DMS79 treated with DMSO at 0.1 percent for 48 hours (cell line): ENCODE data around the gene PKNOX2.
A peak's percentile ranks its signal among the peaks of the same experiment; 100 is the strongest.

Experiments
- DNase-seq: peaks from one replicate; lab custom pipeline; 2025; lab: John Stamatoyannopoulos, UW

Gene PKNOX2

DNA sequence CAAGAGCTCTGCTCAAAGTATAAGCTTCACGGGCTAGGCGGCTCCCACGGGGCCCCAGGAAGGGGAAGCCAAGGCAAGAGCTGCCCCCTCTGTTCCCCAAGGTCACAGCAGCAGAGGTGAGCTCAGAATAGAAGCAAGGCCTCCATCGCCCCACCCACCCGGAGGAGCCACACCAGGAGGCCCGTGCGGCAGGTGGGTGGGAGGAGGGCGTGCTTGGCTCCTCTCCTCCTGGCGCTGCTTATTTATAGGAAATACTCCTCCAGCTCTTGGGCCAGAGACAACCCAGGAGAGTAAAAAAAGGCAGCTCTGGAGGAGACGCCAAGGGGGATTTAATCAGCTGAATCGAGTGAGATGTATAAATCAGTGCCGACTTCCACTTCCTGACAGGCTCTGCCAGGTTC lies 243.8 kb downstream of the PKNOX2 start:
- no peak for DNase-seq

DNA sequence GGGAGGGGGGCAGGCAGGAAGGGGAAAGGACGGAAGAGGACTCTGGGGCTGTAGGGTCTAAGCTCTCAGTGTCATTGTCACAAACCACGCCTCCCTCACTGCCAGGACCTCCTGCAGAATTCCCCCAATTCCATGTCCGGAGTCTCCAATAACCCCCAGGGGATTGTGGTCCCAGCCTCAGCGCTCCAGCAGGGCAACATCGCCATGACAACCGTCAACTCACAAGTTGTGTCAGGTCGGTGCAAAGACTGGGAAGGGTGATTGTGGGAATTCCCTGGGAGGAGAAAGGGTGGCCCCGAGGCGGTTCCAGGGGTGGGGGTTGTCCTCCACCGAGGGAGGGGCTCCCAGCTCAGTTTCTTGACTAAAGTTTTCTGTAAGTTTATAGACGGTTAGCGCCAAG lies 245.5 kb downstream of the PKNOX2 start:
- no peak for DNase-seq

DNA sequence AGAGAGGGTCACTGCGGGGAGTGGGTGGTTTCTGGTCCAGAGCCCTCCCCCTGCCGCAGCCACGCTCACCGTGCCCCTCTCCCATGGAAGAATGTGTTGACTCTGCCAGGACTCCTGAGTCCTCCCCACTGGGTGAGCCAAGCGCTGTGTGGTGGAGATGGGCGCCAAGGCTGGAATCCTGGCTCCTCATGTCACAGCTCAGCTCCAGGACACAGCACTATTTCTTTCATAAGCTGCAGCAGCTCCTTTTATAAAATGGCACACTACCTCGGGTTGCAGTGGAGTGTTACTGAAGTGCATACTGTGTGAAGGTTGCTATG lies 247.6 kb downstream of the PKNOX2 start:
- peak; percentile 31 for DNase-seq

DNA sequence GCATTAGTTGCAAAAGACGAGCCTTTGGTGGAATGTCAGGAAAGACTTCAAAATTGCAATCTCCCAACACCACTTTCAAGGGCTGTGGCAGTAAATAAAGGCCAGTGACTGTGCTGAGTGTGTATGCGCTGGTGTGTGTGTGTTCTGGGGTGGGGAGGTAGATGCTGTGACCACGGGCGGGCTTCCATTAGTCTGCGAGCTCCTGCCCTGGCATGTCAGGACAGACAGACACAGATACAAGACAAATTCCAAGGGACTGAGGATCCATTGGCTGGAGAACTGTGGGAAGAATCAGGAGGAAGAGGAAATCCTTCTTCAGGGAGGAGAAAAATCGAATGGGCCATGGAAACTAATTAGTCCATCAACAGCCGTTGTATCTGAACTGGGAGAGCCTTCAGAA lies 248.0 kb downstream of the PKNOX2 start:
- no peak for DNase-seq

DNA sequence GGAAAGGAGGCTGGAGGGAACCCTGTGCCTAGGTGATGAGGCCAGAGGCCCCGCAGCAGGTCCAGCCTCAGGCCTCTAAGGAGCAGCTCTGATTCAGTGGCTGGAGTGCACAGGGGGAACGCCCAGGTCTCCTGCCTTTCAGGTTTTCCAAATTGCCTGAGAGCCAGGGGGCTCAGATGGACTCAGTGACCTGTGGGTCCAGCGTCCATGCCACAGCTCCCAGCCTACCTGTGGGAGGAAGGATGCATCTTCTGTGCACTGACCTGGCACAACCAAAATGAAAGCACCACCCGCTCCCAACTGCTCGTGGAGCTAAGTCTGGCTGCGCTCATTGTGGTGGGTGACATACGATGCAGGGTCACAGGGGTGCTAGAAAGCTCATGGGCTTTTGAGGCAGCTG lies 248.7 kb downstream of the PKNOX2 start:
- DNase-seq, result no peak

DNA sequence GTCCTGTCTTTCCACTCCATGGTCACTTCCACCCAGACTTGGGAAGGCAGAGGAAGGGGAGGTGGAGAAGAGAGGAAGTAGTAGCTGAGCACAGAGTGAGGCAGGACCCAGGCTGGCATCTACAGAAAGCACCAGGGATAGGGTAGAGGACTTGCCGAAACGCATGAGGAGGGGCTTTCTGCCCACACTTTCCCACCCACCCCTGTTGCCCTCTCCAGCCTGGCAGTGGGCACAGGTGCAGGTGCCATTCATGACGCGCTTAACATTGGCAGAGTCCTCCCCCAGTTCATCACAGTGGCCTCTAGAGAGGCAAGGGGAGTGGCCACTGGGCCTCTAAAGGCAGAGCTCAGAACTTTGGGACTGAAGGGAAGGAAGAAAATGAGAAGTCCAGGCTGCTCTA lies 249.6 kb downstream of the PKNOX2 start:
- DNase-seq, result no peak

DNA sequence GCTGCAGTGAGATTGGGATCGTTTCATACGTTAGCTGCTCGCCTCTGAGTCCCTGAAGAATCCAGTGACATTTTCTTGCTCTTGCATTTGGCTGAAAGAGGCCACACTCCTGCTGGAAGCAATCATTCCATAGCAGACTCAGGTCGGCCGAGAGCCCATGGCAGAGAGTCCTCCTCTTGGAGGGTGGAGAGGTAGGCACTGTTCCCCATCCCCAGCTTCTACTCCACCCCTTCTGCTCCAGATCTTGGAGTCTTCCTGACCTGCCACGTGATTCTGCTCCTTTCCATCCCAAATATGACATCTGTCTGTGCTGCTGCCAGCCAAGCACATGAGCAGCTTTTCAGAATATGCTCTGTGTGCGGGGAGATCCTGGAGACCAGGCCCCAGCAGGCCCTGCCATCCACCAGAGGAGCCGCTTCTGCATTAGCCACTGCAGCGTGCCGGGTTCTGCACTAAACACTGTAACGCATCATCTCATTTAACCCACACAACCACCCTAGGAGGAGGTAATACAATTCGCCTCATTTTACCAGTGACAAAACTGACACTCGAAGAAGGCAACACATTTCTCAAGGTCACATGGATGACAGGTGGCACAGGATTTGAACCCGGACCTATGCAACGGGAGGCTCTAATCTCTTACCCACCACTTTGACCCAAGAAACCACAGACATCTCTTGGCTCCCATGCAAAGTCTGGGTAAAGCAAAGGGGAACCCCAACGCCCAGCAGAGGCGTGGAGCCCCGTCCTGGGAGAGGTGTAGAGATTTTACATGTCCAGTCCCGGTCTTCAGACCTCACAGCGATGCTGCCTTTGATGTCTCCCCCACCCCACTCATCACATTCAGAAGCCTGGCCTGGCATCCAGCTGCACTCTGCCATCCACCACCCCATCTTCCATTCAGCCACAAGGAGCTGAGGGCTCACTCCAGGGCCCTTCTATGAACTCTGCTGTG lies 252.7 kb downstream of the PKNOX2 start:
- no peak for DNase-seq

DNA sequence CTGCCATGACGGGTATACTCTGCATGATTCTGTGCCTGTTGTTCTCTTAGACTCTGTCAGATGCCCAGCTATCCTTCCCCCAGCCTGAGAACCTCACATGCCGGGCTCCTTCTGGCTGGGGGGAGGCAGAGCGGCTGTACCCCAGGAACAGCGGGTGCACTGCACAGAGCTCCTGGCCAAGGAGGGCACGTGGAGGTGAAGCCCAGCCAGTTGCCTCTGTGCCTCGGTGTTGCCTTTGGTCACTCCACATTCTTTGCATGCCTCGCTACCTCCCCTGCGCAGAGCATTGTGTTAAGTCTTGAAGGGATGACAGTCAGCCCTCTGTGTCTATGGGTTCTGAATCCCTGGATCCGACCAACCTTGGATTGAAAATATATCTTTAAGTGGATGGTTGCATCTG lies 253.8 kb downstream of the PKNOX2 start:
- no peak for DNase-seq

DNA sequence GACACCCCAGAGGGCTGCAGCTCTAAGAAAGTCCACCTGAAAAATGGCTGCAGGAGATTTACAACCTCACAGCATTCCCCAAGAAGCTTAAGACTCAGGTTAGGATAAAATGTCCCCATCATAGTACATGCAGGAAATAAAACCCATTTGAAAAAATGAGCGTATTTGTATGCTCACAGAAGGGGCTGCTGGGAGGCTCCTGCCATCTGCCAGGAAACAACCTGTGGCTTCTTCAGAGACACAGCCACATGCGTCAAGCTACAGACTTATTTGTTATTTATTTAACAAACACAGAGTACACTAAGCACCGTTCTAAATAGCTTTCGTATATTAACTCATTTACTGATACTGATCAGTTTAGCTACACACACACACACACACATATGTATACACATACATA lies 258.1 kb downstream of the PKNOX2 start:
- DNase-seq, result no peak

DNA sequence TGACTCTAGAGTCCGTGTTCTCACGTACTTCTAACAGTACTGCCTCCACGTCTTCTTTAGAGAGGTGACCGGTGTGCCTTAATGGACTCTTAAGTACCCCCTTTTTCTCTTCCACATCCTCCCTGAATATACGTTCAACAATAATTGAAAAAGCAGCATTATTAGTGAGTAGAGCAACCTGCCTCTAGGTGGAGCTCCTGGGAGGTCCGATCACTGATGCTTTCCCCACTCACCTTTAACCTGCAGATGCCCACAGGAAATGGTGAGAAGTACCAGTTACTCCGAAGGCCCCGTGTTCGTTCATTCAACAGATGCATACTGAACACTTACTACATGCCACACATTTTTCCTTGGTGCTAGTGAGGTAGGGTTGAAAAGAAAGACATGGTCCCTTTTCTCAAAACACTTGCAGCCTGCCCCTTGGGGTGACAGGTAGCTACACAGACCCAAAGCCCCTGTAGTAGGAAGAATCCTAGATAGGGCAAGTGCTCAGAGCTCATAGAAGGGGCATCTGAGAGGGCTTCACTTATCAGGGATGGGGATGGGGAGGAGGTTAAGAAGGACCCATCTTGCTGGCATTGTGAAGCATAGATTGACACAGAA lies 258.8 kb downstream of the PKNOX2 start:
- DNase-seq, result no peak

DNA sequence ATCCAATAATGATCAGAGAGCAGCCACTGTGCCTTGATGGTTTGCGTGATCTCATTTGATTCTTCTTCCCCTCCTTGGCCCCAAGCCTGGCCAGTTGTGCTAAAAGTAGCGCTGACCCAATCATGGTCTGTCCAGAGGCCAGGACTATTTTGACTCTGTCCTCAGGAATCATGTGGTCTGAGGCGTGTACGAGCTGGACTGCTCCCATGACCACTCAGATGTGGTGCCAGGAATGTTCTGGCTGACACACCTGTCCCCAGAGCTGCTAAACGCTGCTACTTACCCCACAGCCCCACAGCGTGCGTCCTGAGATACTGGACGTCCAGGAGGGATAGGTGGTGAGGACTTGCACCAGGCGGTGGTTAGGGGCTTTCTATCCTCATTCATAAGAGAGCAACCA lies 261.1 kb downstream of the PKNOX2 start:
- DNase-seq, result no peak

DNA sequence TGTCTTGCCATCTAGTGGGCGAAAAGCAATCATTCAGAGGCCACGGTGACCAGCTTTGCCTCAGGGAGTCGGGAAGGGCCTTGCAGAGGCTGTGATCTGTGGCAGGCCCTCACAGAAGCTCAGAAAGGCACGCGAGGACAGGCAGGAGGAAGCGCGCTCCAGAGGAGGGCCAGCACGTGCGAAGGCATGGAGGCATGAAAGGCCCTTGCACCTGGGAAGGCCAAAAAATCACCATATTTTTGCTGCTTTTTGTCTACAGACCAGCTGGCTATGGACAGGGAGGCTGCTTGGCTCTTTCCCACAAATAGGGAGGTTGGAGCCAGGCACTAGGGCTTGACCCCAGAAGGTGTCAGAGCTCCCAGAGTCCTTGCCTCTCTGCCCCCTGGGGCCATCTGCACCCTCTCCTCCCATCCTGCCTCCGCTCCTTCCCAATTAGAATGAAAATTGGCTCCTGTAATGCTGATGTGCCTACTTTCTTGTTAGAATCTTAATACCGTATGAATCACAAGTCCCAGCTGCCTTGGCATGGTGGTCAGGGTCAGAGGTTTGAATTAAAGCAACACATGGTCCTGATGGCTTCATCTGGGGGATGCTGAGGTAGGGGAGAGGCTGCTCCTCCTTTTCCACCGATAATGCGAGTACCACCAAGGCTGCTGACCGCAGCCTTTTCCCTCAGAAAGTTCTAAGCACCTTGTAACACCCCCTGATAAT lies 262.4 kb downstream of the PKNOX2 start:
- no peak for DNase-seq

DNA sequence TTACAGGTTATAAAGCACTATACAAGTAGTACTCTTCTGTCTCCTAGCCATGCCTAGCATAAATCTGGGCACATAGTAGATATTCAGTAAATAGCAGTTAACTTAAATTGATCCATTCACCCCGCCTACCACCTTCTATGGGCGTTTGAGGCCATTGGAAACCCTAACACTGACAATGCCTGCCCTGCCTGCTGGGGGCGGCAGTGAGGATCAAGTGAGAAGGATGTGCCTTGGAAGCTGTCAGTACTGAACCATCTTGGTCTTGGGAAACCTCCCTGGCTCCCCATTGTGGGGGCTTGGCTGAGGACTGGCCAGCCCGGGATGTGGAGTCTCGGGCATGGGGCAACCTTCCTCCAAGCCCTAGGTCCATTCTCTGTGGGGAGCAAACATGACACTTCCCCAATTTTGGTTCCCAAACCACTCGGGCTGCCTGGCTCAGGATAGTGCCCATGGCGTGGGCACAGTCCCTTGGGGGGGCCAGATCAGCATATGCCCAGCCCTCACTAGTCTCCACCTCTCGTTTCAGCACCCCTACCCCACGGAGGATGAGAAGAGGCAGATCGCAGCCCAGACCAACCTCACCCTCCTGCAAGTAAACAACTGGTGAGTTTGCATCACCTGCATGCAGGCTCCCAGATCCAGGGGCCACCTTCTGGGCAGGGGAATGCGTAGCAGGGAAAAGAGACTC lies 264.1 kb downstream of the PKNOX2 start:
- no peak for DNase-seq

DNA sequence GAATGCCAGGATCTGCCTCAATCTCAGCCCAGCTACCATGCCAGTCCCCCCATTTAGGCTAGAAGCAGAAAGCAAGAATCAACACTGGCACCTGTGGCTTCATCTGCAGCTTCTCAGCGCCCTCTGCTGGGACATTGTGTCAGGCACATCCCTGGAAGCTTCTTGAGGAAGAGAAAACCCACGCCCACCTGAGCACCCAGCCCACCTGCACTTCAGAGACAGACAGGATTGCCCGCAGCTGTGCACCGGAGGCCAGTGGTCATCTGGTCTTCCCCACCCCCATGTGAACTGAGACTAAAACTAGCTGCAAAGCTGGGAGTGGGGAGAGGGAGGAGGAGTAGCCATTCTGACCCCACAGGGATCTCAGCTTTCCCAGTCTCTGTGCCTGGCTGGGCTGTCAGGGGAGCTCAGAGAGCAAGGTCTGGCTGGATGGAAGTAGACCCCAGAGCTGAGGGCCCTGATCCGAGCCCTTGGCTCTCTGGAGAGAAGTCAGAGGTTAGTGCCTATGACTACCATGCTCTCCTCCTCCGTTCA lies 264.7 kb downstream of the PKNOX2 start:
- peak; percentile 58 for DNase-seq

DNA sequence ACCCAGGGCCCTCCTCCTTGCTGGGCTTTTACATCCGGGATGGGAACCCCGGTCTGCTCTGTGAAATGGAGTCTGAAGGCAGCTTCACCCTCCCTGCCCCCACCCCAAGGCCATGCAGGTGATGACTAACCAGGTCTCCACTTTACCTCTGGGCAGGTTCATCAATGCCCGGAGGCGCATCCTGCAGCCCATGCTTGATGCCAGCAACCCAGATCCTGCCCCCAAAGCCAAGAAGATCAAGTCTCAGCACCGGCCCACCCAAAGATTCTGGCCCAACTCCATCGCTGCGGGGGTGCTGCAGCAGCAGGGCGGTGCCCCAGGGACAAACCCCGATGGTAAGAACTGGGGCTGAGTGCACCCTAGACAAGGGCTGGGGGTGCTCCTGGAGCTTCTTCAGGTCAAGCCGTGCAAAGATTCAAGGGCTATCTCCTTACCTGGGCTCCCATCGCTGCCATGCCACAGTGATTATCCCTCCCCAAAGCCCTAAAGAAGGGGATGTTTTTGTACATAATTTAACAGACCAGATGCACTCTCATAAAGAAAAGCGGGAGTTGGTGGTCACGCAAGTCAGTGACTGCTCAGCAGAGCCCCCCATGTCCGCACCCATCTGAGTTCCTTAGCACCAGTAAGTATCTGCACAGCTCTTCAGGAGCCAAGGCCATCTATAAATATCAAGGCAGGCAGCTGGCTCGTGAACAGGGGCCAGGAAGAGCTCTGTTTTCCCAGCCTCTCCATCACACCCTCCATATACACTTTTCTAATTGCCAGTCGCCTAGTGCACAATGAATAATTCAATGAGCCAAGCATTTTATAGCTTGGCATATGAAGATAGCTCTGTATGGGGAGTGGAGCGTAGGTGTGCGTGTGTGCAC lies 265.5 kb downstream of the PKNOX2 start:
- no peak for DNase-seq

DNA sequence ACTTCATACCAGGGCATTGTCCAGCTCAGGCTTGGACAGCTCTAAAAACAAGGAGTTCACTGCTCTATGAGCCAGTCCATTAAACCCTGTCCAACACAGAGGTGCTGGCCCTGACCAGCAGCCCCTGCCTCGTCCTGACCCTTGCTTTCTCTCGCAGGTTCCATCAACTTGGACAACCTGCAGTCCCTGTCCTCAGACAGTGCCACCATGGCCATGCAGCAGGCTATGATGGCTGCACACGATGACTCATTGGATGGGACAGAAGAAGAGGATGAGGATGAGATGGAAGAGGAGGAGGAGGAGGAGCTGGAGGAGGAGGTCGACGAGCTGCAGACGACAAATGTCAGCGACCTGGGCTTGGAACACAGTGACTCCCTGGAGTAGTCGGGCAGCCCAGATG lies 266.5 kb downstream of the PKNOX2 start:
- no peak for DNase-seq

DNA sequence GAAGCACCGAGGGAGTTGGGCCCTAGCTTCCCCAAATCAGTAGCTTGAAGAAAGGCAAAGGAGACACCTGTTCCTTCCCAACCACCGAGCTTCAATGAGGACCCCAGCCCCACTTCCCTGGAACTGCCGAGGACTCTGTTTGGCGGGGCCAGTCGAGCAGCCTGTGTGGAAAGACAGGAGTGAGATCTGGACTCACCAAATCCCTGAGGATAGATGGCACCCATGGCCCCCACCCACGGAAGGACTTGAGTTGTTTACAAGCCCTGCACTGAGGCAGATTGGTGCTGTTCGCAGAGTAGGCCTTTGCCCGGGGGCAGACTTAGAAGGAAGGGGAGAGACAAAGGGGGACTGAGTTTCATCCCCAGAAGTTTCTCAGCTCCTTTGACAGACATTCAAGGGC lies 266.9 kb downstream of the PKNOX2 start:
- no peak for DNase-seq

DNA sequence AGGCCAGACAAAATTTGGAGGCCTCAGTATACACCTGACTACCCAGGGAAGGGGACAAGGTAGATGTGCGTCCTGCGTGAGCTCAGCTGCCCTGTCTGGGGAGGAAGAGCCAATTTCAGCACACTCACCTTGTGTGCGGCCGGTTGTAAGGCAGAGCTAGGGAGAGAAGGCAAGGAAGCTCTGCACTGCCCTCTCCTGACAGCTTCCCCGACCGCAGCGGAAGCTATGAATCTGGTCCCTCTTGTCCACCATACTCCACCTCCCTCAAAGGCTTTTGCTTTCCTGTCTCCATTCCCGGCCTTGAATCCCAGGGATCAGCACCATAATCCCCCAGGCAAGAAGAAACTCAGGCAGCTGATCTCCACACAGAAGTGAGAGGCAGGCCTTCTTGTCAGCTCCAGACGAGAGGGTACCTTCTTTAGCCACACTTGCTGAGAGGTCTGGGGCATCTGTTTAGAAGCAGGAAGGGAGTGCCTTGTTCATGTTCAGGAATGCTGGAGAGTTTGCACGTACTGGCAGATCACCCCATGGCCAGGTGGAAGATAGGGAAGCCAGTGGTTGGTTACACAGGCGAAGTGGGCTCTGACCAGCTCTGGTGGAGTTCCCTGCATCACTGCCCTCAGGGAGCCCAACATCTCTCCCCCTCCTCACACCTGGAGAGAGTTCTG lies 269.0 kb downstream of the PKNOX2 start:
- no peak for DNase-seq

DNA sequence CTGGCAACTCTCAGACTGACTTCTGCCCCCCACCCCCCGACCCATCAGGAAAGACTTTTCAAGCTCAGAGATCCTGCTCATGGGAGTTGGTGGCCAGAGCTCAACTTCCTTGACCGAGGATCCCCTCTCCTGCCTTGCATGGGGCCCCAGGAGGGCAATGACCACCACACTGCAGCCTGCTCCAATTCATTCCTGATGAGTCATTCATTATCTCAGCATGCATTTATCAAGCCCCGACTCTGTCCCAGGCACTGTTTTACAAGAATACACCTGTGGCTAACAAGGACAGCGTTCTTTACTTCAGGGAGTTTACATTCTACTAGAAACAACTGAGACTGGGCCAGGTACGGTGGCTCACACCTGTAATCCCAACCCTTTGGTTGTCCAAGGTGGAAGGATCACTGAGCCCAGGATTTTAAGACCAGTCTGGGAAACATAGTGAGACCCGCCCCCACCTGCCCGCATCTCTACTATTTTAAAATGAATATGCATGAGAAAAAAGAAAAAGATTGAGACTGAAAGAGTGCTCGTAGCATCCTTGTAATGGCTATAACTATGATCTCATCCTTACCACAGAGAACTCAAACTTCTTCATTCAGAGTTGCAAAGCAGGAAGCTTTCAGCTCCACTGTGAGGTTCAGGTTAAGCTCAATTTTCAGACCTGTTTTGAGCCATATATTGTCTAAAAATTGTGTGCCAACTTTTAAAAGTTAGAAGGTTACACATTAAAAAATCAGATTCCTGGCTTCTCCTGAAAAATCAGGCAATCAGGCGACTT lies 271.1 kb downstream of the PKNOX2 start:
- no peak for DNase-seq
